ENCODE measurements around the gene LCN10.

Gene LCN10

GRCh38 chr9:136754626-136755301, 12.0 kb upstream of the LCN10 start:
- no peak for DNase-seq (ENCODE audit: low read depth in 1 of 2, low spot score in 1 of 2)
- Histone ChIP-seq H3K4me3 (replicated peaks; ENCODE audit: insufficient read depth, low read length) (no peak overlapping the region), H3K27ac (replicated peaks) (no peak overlapping the region), H3K27me3 (ENCODE audit: insufficient read depth, poor library complexity, severe bottlenecking) (no peaks in the 10 kb centered on the region)
- TF ChIP-seq REST (IDR thresholded peaks at IDR 0.05; ENCODE audit: insufficient replicate concordance, low read depth): no peak
- no peak for TF ChIP-seq POLR2AphosphoS5 (IDR thresholded peaks at IDR 0.05; ENCODE audit: low read depth)
- TF ChIP-seq SPI1 (IDR thresholded peaks at IDR 0.05; ENCODE audit: borderline replicate concordance, low read depth): no peak
- TF ChIP-seq CTCF (IDR thresholded peaks at IDR 0.05; ENCODE audit: insufficient read depth, low read length): no peak
- no peak for TF ChIP-seq GABPA (IDR thresholded peaks at IDR 0.05; ENCODE audit: low read depth)

GRCh38 chr9:136754059-136754572, 11.4 kb upstream of the LCN10 start:
- no peak for DNase-seq (ENCODE audit: low read depth in 1 of 2, low spot score in 1 of 2)
- no peak overlapping the region for H3K4me3 ChIP-seq (replicated peaks; ENCODE audit: insufficient read depth, low read length)
- H3K27me3 ChIP-seq (ENCODE audit: insufficient read depth, poor library complexity, severe bottlenecking): no peaks in the 10 kb centered on the region
- no peak overlapping the region for H3K27ac ChIP-seq (replicated peaks)
- TF ChIP-seq SPI1 (IDR thresholded peaks at IDR 0.05; ENCODE audit: borderline replicate concordance, low read depth): no peak
- no peak for TF ChIP-seq CTCF (IDR thresholded peaks at IDR 0.05; ENCODE audit: insufficient read depth, low read length)

GRCh38 chr9:136753371-136754058, 10.8 kb upstream of the LCN10 start:
- Histone ChIP-seq H3K27ac (replicated peaks) (no peak overlapping the region), H3K4me3 (replicated peaks; ENCODE audit: insufficient read depth, low read length) (no peak overlapping the region), H3K27me3 (ENCODE audit: insufficient read depth, poor library complexity, severe bottlenecking) (no peaks in the 10 kb centered on the region)
- TF ChIP-seq REST (IDR thresholded peaks at IDR 0.05; ENCODE audit: insufficient replicate concordance, low read depth): no peak
- no peak for TF ChIP-seq CTCF (IDR thresholded peaks at IDR 0.05; ENCODE audit: insufficient read depth, low read length)
- TF ChIP-seq GABPA (IDR thresholded peaks at IDR 0.05; ENCODE audit: low read depth): no peak
- no peak for TF ChIP-seq SPI1 (IDR thresholded peaks at IDR 0.05; ENCODE audit: borderline replicate concordance, low read depth)
- TF ChIP-seq POLR2AphosphoS5 (IDR thresholded peaks at IDR 0.05; ENCODE audit: low read depth): no peak
- DNase-seq (ENCODE audit: low read depth in 1 of 2, low spot score in 1 of 2): no peak
